Measurements from ENCODE around the gene SETD1B.

The SETD1B gene

DNA sequence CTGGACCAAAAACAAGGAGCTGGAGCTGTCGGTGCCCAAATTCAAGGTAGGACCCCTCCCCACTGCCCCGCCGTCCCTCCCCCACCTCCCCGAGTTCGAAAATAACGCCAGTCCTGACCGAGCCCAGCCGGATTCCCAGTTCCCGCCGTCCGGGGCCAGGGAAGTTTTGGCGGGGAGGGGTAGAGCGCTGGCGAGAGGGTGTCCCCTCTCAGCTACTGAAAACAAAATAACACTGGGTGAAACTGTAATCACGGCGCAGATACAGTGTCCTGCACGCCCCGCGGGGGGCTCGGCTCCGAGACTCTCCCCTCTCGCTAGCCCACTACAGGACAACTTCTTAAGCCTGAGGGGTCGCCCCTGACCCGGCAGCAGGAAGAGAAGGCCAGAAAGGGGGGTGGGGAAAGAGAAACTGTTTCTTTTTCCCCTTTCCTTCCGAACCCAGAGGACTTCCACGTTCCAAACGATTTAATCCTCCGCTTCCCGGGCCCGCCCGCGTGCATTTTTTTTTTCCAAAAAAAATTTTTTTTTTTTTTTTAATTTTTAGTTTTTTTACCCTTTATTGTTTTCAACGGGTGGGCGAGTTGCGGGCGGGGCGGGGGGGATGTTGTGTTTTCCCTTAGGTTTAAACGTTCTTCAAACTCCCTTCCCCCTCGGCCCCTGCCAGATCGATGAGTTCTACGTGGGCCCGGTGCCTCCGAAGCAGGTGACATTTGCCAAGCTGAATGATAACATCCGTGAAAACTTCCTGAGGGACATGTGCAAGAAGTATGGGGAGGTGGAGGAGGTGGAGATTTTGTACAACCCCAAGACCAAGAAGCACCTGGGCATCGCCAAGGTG, 1.6 kb downstream of the SETD1B start:
- TF ChIP-seq, protein P1, sequence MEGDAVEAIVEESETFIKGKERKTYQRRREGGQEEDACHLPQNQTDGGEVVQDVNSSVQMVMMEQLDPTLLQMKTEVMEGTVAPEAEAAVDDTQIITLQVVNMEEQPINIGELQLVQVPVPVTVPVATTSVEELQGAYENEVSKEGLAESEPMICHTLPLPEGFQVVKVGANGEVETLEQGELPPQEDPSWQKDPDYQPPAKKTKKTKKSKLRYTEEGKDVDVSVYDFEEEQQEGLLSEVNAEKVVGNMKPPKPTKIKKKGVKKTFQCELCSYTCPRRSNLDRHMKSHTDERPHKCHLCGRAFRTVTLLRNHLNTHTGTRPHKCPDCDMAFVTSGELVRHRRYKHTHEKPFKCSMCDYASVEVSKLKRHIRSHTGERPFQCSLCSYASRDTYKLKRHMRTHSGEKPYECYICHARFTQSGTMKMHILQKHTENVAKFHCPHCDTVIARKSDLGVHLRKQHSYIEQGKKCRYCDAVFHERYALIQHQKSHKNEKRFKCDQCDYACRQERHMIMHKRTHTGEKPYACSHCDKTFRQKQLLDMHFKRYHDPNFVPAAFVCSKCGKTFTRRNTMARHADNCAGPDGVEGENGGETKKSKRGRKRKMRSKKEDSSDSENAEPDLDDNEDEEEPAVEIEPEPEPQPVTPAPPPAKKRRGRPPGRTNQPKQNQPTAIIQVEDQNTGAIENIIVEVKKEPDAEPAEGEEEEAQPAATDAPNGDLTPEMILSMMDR (IDR thresholded peaks at IDR 0.05; ENCODE audit: insufficient read depth, low read depth, low read length, missing control alignments): no peak
- no peak for DNase-seq (ENCODE audit: low read depth)
- H3K4me3 ChIP-seq (ENCODE audit: low read depth, low read length): peak overlapping the region; percentile 60

DNA sequence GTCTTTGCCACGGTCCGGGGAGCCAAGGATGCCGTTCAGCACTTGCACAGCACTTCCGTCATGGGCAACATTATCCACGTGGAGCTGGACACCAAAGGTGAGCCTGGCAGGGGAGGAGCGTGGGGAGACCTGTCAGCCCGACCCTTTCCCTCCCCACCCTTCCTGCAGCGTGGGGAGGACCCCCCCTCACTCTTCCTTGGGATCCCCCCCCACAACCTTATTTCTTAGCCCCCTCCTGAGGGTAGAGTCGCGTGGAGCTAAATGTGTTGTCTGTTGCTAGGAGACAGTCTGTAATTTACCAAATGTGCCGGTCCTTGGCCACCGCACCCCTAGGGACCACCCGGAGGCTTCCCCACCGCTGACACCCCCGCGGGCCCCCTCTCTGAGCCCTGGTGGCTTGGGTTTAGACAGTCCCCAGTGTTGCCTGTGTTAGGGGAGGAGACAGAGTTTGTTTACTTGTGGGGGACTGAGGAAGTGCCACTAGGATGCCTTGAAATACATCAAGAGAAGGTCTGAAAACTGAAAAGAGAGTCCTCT, 2.3 kb downstream of the SETD1B start:
- peak overlapping the region; percentile 60 for H3K4me3 ChIP-seq (ENCODE audit: low read depth, low read length)
- TF ChIP-seq, protein P1 (IDR thresholded peaks at IDR 0.05; ENCODE audit: insufficient read depth, low read depth, low read length, missing control alignments): no peak
- DNase-seq (ENCODE audit: low read depth): no peak

DNA sequence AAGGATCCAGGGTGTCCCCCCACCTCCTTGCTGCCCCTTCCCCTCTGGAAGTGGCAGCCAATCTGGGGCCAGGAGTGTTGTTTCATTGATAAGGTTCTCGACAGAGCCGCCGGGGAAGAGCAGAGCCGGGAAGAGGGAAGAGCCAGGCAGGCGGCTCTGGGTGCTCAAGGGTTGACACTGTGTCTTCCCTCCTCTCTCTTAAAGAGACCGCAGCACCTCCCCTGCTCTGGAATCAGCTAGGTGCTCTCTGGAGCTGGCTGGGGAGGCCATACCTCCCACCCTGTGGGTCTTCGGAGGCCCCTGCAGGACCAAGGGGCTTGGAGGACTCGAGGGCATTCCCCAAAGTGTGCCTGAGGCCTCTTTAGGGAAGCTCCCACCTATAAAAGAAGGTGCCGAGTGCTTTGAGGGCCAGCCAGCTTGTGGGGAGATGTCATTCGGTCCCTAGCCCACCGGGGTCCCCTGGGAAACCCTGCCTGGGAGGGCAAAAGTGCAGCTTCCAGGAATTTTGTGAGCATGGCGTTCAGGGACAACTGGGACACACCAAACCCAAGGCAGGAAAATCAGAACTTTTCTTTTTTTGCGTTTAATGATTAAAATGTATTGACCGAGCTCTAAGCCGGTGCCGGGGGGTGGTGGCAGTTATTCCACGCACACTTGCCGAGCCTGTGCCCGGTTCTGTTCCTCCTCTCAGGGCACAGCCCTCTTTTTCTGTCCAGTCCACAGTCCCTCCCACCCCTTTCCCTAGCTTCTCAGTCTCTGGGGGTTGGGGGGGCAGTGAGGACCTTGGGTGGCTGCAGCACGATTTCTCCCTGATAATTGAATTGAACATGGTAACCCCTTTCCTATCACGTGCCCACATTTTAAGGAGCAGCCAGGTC, 3.0 kb downstream of the SETD1B start:
- no peak for DNase-seq (ENCODE audit: low read depth)
- H3K4me3 ChIP-seq (ENCODE audit: low read depth, low read length): peak overlapping the region; percentile 60
- TF ChIP-seq, protein P1 (IDR thresholded peaks at IDR 0.05; ENCODE audit: insufficient read depth, low read depth, low read length, missing control alignments): no peak

DNA sequence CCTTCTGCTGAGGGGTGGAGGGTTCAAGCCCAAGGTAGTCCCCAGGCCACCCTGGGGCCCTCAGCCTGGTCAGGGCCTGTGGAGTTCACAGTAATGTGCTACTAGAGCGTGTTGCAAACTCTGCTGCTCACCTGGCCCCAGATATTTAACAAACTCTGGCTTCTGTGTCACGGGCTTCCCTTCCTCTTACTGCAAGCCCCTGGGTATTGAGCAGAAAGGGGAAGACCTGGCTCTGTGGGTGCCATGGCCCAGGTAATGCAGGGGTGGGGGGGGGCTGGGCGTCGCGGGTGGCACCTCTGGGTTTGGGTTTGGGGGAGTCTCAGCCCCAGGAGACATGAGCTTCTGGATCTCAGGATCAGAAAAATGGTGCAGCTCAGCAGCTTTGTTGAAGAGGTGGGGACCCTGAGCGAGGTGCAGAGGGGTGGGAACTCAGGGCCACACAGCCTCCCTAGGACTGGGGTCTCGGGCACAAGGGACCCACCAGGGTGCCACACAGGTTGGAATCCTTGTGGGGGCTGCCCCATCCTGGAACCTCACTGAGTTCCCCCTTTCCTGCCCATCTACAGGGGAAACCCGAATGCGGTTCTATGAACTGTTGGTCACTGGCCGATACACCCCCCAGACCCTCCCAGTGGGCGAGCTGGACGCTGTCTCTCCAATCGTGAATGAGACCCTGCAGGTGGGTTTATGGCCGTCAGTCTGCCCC, 4.0 kb downstream of the SETD1B start:
- TF ChIP-seq, protein P1 (IDR thresholded peaks at IDR 0.05; ENCODE audit: insufficient read depth, low read depth, low read length, missing control alignments): no peak
- no peak for DNase-seq (ENCODE audit: low read depth)
- no peak overlapping the region for H3K4me3 ChIP-seq (ENCODE audit: low read depth, low read length)

DNA sequence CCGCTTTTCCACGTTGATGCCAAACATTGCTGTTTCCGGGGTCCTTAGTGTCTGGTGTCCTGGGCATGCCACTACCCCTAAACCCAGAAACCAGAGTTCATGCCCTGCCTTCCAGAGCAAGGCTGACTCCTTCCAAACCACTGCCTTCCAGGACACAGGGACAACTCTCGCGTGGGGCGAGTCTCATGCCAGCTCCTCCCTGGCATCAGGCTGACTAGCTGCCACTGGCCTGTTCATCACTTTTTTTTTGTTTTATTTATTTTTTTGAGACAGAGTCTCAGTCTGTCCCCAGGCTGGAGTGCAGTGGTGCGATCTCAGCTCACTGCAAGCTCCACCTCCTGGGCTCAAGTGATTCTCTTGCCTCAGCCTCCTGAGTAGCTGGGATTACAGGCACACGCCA, 4.8 kb downstream of the SETD1B start:
- TF ChIP-seq, protein P1 (IDR thresholded peaks at IDR 0.05; ENCODE audit: insufficient read depth, low read depth, low read length, missing control alignments): no peak
- no peak for DNase-seq (ENCODE audit: low read depth)
- no peak overlapping the region for H3K4me3 ChIP-seq (ENCODE audit: low read depth, low read length)

DNA sequence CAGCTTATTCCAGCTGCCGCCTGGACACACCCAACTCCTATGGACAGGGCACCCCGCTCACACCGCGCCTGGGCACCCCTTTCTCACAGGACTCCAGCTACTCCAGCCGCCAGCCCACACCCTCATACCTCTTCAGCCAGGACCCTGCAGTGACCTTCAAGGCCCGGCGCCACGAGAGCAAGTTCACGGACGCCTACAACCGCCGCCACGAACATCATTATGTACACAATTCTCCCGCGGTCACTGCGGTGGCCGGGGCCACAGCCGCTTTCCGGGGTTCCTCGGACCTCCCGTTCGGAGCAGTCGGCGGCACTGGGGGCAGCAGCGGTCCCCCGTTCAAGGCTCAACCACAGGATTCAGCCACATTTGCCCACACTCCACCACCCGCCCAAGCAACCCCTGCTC, 5.9 kb downstream of the SETD1B start:
- no peak for DNase-seq (ENCODE audit: low read depth)
- TF ChIP-seq, protein P1 (IDR thresholded peaks at IDR 0.05; ENCODE audit: insufficient read depth, low read depth, low read length, missing control alignments): no peak
- no peak overlapping the region for H3K4me3 ChIP-seq (ENCODE audit: low read depth, low read length)
